Measurements from ENCODE around the gene PCSK6. TPM values are rescaled to one million over a fixed set of nuclear protein-coding genes. Genes with fewer than 3 reads are reported as not detected.

Gene PCSK6
- total RNA-seq, 1 experiment from 2014 or later, result 2.9 TPM

DNA sequence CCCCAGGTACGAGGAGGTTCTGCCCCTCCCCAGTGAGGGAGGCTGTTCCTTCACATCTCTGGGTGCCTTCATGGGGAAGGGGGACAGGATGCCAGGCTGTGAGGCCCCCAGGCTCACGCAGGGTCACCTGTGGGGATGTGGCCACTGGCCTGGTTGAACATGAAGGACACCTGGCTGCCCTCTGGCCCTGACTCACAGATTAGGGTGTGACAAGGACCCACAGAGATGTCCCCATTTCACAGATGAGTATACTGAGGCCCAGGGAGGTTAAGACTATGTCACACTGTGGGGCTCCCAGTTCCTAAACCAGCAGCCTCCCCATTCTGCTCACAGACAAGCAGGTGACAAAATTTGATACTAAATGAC lies 42.4 kb downstream of the PCSK6 start (continued):
- TF ChIP-seq NR1H2 (CRISPR knock-in tag; IDR thresholded peaks at IDR 0.05) (no peak), TP53 (CRISPR knock-in tag; IDR thresholded peaks at IDR 0.05) (no peak)

DNA sequence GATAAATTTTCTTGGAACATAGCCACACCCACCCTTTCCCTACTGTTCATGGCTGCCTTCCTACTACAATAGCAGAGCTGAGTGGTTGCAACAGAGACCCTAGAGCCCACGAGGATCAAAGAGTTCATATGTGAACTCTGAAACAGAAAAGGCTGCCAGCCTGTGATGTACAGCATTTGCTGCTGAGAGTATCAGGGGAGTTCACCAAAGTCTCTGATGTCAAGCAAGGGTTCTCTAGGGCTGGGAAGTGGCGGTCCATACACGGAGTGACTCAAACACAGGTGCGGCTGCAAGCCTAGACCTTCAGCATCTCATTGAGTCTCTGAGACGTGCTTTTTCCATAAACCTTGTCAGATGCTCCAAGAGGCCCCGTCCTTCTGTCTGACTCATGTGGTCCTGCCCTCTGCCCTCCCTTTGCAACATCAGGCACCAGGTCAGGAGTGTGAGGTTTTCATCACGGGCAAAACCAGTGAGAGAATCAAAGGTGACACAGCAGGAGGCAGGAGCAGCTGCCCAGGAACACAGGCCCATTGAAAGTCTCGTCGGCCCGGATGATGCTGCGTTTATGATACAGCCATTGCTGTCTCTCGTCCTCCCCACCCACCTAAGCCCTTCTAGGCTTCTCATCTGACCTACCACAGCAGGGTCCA lies 42.9 kb downstream of the PCSK6 start:
- DNase-seq (ENCODE audit: low spot score) (no peak), ATAC-seq (no peak)
- Mint-ChIP-seq H3K9me3 (0 out of 2 replicates have a peak, but pooled peaks cover 4% of the 10 kb centered on the region), H3K36me3 (no peaks in the 10 kb centered on the region), H3K4me3 (no peak overlapping the region), H3K27ac (no peak overlapping the region), H3K27me3 (ENCODE audit: low read depth) (no peaks in the 10 kb centered on the region), H3K4me1 (peaks cover 1% of the 10 kb centered on the region; the same call in 1 of the 2 replicates)
- ChIA-PET POLR2A (no interaction called here), CTCF (no interaction called here)
- TF ChIP-seq JAZF1 (CRISPR knock-in tag; IDR thresholded peaks at IDR 0.05) (no peak), GABPB1 (CRISPR knock-in tag; IDR thresholded peaks at IDR 0.05) (peak; percentile 56)

DNA sequence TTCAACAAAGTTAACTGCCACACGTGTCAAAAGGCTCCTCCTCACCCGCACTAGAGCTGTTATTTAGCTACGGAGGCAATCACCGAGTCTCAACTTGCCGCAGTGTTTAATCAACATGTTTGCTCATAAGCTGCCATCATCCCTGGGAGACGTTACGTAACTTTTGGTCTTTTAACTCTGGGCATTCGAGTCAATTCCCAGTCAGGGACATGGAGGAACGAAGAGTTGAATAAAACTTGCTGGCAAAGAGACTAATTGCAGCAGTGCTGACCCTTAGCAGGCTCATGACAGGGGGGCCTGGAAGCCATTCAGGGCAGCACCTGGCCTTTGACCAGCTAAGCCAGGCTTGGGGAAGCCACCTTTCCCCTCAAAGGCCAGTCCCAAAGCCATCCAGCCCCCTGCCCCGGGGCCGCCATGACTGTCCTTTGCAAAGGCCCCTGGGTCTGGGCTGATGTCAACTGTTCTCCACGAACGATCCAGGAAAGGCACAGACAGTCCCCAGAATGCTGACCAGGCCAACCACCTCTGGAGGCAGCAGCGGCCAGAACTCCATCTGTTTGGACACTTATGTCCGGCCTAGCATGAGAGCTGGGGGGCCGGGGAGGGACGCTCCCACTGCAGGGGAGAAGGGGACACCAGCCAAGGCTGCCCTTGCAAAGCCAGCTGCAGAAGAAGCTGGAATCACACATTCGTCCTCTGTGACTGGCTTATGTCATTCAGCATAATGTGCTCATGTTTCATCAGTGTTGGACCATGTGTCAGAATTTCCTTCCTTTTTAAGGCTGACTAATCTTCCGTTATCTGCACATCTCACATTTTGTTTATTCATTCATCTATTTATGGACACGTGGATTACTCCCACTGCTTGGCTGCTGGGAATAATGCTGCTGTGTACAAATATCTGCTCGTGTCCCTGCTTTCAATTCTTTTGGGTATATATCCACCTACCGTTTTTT lies 43.7 kb downstream of the PCSK6 start:
- DNase-seq (ENCODE audit: low spot score), result no peak
- H3K27ac Mint-ChIP-seq, result no peak overlapping the region

DNA sequence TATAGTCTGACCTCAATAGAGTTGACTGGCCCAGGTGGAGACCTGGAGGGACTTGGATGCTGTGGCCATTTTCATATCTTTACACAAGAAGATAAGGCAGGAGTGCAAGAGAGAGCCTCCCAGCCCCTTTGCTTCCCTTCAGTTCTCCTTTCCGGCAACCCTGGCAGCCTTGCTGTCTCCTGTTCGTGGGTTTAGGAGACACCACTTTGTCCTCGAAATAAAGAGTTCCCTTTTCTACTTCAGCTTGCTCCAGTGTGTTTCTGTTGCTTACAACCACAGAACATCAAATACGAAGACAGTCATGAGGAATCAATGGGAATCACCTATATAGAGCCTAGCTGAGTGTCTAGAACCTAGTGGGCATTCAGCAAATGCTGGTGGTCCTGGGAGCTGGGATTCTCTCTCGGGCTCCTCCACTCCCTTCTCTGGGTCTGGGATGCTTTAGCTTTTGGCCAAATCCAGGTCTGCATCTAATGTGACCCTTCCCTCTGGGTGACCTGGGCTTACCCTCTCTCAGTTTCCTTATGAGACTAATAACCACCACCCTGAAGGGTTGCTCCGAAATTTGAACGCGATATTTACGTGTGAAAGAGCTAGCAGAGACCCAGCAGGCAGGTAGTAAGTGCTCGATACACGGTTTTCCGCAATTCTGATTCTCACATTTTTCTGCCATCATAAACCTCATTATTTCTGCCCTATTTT lies 44.5 kb downstream of the PCSK6 start:
- H3K36me3 Mint-ChIP-seq, result no peaks in the 10 kb centered on the region
- ChIA-PET POLR2A (no interaction called here), CTCF (interaction anchor here (1.2 kb wide), 1 partner anchor 11 kb away, joined by 3 read pairs; no protein-coding TSS in a partner anchor)
- no peaks in the 10 kb centered on the region for H3K27me3 Mint-ChIP-seq (ENCODE audit: low read depth)
- ATAC-seq (no peak), DNase-seq (ENCODE audit: low spot score) (no peak)
- no peak overlapping the region for H3K27ac Mint-ChIP-seq
- 0 out of 2 replicates have a peak, but pooled peaks cover 4% of the 10 kb centered on the region for H3K9me3 Mint-ChIP-seq
- peaks cover 6% of the 10 kb centered on the region for H3K4me1 Mint-ChIP-seq
- H3K4me3 Mint-ChIP-seq, result no peak overlapping the region
- TF ChIP-seq EMX1 (CRISPR knock-in tag; IDR thresholded peaks at IDR 0.05) (no peak), ZBTB21 (CRISPR knock-in tag; IDR thresholded peaks at IDR 0.05; ENCODE audit: borderline replicate concordance) (no peak), GTF2I (CRISPR knock-in tag; conservative IDR thresholded peaks at IDR 0.05) (no peak), ATF1 (CRISPR knock-in tag; IDR thresholded peaks at IDR 0.05) (no peak), JUN (CRISPR knock-in tag; IDR thresholded peaks at IDR 0.05) (no peak)
- TF ChIP-seq, protein P1, sequence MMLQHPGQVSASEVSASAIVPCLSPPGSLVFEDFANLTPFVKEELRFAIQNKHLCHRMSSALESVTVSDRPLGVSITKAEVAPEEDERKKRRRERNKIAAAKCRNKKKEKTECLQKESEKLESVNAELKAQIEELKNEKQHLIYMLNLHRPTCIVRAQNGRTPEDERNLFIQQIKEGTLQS (CRISPR knock-in tag; conservative IDR thresholded peaks at IDR 0.05), result no peak
- TF ChIP-seq, protein P2, sequence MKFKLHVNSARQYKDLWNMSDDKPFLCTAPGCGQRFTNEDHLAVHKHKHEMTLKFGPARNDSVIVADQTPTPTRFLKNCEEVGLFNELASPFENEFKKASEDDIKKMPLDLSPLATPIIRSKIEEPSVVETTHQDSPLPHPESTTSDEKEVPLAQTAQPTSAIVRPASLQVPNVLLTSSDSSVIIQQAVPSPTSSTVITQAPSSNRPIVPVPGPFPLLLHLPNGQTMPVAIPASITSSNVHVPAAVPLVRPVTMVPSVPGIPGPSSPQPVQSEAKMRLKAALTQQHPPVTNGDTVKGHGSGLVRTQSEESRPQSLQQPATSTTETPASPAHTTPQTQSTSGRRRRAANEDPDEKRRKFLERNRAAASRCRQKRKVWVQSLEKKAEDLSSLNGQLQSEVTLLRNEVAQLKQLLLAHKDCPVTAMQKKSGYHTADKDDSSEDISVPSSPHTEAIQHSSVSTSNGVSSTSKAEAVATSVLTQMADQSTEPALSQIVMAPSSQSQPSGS (CRISPR knock-in tag; IDR thresholded peaks at IDR 0.05; ENCODE audit: borderline replicate concordance, low read depth), result no peak
- TF ChIP-seq, protein P3, sequence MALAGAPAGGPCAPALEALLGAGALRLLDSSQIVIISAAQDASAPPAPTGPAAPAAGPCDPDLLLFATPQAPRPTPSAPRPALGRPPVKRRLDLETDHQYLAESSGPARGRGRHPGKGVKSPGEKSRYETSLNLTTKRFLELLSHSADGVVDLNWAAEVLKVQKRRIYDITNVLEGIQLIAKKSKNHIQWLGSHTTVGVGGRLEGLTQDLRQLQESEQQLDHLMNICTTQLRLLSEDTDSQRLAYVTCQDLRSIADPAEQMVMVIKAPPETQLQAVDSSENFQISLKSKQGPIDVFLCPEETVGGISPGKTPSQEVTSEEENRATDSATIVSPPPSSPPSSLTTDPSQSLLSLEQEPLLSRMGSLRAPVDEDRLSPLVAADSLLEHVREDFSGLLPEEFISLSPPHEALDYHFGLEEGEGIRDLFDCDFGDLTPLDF (CRISPR knock-in tag; IDR thresholded peaks at IDR 0.05), result no peak

More for the DNA sequence above, 43.7 kb downstream of the PCSK6 start:
- CTCF ChIA-PET, result no interaction called here
- Mint-ChIP-seq H3K27me3 (ENCODE audit: low read depth) (no peaks in the 10 kb centered on the region), H3K4me1 (peaks cover 6% of the 10 kb centered on the region), H3K9me3 (0 out of 2 replicates have a peak, but pooled peaks cover 4% of the 10 kb centered on the region), H3K4me3 (no peak overlapping the region), H3K36me3 (no peaks in the 10 kb centered on the region)
- ATAC-seq, result no peak
- POLR2A ChIA-PET, result no interaction called here
- TF ChIP-seq GABPB1 (CRISPR knock-in tag; IDR thresholded peaks at IDR 0.05) (peak; percentile 82), ZNF138 (CRISPR knock-in tag; conservative IDR thresholded peaks at IDR 0.05) (no peak), MYBL2 (CRISPR knock-in tag; IDR thresholded peaks at IDR 0.05) (no peak), ZNF121 (CRISPR knock-in tag; IDR thresholded peaks at IDR 0.05) (no peak)
- TF ChIP-seq, protein P4, sequence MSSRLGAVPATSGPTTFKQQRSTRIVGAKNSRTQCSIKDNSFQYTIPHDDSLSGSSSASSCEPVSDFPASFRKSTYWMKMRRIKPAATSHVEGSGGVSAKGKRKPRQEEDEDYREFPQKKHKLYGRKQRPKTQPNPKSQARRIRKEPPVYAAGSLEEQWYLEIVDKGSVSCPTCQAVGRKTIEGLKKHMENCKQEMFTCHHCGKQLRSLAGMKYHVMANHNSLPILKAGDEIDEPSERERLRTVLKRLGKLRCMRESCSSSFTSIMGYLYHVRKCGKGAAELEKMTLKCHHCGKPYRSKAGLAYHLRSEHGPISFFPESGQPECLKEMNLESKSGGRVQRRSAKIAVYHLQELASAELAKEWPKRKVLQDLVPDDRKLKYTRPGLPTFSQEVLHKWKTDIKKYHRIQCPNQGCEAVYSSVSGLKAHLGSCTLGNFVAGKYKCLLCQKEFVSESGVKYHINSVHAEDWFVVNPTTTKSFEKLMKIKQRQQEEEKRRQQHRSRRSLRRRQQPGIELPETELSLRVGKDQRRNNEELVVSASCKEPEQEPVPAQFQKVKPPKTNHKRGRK (CRISPR knock-in tag; IDR thresholded peaks at IDR 0.05; ENCODE audit: borderline replicate concordance), result no peak
- TF ChIP-seq, protein P5, sequence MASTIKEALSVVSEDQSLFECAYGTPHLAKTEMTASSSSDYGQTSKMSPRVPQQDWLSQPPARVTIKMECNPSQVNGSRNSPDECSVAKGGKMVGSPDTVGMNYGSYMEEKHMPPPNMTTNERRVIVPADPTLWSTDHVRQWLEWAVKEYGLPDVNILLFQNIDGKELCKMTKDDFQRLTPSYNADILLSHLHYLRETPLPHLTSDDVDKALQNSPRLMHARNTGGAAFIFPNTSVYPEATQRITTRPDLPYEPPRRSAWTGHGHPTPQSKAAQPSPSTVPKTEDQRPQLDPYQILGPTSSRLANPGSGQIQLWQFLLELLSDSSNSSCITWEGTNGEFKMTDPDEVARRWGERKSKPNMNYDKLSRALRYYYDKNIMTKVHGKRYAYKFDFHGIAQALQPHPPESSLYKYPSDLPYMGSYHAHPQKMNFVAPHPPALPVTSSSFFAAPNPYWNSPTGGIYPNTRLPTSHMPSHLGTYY (CRISPR knock-in tag; IDR thresholded peaks at IDR 0.05), result no peak
- TF ChIP-seq, protein P6, sequence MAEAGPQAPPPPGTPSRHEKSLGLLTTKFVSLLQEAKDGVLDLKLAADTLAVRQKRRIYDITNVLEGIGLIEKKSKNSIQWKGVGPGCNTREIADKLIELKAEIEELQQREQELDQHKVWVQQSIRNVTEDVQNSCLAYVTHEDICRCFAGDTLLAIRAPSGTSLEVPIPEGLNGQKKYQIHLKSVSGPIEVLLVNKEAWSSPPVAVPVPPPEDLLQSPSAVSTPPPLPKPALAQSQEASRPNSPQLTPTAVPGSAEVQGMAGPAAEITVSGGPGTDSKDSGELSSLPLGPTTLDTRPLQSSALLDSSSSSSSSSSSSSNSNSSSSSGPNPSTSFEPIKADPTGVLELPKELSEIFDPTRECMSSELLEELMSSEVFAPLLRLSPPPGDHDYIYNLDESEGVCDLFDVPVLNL (CRISPR knock-in tag; IDR thresholded peaks at IDR 0.05; ENCODE audit: borderline replicate concordance, low read depth), result no peak
- TF ChIP-seq, protein P7, sequence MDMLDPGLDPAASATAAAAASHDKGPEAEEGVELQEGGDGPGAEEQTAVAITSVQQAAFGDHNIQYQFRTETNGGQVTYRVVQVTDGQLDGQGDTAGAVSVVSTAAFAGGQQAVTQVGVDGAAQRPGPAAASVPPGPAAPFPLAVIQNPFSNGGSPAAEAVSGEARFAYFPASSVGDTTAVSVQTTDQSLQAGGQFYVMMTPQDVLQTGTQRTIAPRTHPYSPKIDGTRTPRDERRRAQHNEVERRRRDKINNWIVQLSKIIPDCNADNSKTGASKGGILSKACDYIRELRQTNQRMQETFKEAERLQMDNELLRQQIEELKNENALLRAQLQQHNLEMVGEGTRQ (CRISPR knock-in tag; IDR thresholded peaks at IDR 0.05), result no peak
